Upper lobe of right lung (tissue), 1 donor: Measurements from ENCODE around the gene LUC7L2. TPM values are rescaled to one million over a fixed set of nuclear protein-coding genes. Genes with fewer than 3 reads are reported as not detected.

Source experiments
- ATAC-seq: fragments of 200-7000 bp; cut with Tn5 transposase; one replicate; pipeline ENCODE4 v1.9.1; 2020; ENCODE audit warnings: mild to moderate bottlenecking, moderate library complexity
- DNase-seq: peaks from one replicate; pipeline ENCODE4 v3.0.0-alpha.2; 2020
- H3K27ac ChIP-seq: fragments of 200-600 bp; one replicate; pipeline ENCODE4 v1.8.0; 2022
- H3K27me3 ChIP-seq: fragments of 200-600 bp; one replicate; pipeline ENCODE4 v1.8.0; 2022; ENCODE audit warnings: mild to moderate bottlenecking
- H3K36me3 ChIP-seq: fragments of 200-600 bp; one replicate; pipeline ENCODE4 v1.8.0; 2022
- H3K4me1 ChIP-seq: fragments of 200-600 bp; one replicate; pipeline ENCODE4 v1.8.0; 2022
- H3K4me3 ChIP-seq: fragments of 200-600 bp; one replicate; pipeline ENCODE4 v1.8.0; 2022; ENCODE audit warnings: mild to moderate bottlenecking
- H3K9me3 ChIP-seq: fragments of 200-600 bp; one replicate; pipeline ENCODE4 v1.8.0; 2022
- intact Hi-C: fragments of 100-400 bp; cut with DNase I; formaldehyde crosslinking; loops from one replicate; pipeline ENCODE4 v1.11.0; 2022
- total RNA-seq: library from RNA; stranded (reverse); fragmentation: NEBNext Ultra II Directional; extraction: Animal tissue kit (Norgen Biotek cat#: 25700); gene quantifications from one replicate; pipeline ENCODE4 v1.2.1, GENCODE V29; 2021
- TF ChIP-seq, protein P1 (sequence below): fragments of 200-600 bp; IDR thresholded peaks from one replicate; pipeline ENCODE4 v1.8.0; 2022; ENCODE audit warnings: antibody characterized with exemption
- donor health status: DM: no; HTN: yes; CAD: no; lungs with severe emphysema.

Gene LUC7L2
- total RNA-seq, 1 donor from 2014 or later, result 79.5 TPM

DNA sequence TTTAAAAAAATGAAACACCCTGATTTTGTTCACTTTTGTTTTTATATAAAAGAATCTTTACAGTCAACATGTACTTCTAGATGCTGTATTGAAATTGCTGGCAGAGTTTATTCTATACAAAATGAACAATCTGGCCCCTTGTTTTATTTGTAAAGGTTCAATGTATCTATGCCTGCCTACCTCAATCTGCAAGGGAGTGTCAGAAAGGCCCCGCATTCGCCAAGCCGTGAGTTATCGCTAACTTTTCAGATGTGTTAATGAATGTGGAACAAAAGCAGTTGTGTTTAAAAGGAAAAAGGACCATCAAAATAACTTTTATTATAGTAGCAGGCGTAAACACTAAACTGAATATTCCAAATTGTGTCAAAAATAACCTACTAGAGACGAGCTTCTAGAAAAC lies 14.6 kb downstream of the LUC7L2 start:
- H3K4me3 ChIP-seq, result no peak overlapping the region
- ATAC-seq (no peak), DNase-seq (no peak)
- intact Hi-C loops, result no loop called here
- peaks cover 45% of the 10 kb centered on the region for H3K36me3 ChIP-seq
- H3K4me1 ChIP-seq, result peaks cover 20% of the 10 kb centered on the region
- no peak overlapping the region for H3K27ac ChIP-seq
- H3K9me3 ChIP-seq, result no peaks in the 10 kb centered on the region
- TF ChIP-seq, protein P1, sequence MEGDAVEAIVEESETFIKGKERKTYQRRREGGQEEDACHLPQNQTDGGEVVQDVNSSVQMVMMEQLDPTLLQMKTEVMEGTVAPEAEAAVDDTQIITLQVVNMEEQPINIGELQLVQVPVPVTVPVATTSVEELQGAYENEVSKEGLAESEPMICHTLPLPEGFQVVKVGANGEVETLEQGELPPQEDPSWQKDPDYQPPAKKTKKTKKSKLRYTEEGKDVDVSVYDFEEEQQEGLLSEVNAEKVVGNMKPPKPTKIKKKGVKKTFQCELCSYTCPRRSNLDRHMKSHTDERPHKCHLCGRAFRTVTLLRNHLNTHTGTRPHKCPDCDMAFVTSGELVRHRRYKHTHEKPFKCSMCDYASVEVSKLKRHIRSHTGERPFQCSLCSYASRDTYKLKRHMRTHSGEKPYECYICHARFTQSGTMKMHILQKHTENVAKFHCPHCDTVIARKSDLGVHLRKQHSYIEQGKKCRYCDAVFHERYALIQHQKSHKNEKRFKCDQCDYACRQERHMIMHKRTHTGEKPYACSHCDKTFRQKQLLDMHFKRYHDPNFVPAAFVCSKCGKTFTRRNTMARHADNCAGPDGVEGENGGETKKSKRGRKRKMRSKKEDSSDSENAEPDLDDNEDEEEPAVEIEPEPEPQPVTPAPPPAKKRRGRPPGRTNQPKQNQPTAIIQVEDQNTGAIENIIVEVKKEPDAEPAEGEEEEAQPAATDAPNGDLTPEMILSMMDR, result no peak
- no peaks in the 10 kb centered on the region for H3K27me3 ChIP-seq

DNA sequence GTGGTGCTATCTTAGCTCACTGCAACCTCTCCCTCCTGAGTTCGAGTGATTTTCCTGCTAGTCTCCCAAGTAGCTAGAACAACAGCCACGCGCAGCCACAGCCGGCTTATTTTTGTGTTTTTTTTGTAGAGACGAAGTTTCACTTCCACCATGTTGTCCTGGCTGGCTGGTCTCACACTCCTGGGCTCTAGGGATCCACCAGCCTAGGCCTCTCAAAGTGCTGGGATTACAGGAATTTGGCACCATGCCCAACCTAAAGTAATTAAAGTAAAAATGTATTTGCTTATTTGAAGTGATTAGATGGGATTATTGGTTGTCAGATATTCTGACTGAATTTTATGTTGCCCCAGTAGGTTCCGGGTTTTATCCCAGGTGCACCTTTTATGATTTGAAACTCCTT lies 22.7 kb downstream of the LUC7L2 start:
- Histone ChIP-seq H3K9me3 (no peaks in the 10 kb centered on the region), H3K27me3 (no peaks in the 10 kb centered on the region), H3K4me3 (no peak overlapping the region), H3K36me3 (peaks cover 85% of the 10 kb centered on the region), H3K4me1 (no peaks in the 10 kb centered on the region), H3K27ac (no peak overlapping the region)
- TF ChIP-seq, protein P1, result no peak
- ATAC-seq (no peak), DNase-seq (no peak)
- intact Hi-C loops, result no loop called here

GRCh38 chr7:139384611-139385010 lies 24.9 kb downstream of the LUC7L2 start:
- H3K4me1 ChIP-seq, result no peaks in the 10 kb centered on the region
- H3K9me3 ChIP-seq, result no peaks in the 10 kb centered on the region
- no peak overlapping the region for H3K4me3 ChIP-seq
- ATAC-seq, result no peak
- intact Hi-C loops, result no loop called here
- peaks cover 76% of the 10 kb centered on the region for H3K36me3 ChIP-seq
- TF ChIP-seq, protein P1, result no peak
- DNase-seq, result no peak
- H3K27me3 ChIP-seq, result no peaks in the 10 kb centered on the region
- H3K27ac ChIP-seq, result no peak overlapping the region

DNA sequence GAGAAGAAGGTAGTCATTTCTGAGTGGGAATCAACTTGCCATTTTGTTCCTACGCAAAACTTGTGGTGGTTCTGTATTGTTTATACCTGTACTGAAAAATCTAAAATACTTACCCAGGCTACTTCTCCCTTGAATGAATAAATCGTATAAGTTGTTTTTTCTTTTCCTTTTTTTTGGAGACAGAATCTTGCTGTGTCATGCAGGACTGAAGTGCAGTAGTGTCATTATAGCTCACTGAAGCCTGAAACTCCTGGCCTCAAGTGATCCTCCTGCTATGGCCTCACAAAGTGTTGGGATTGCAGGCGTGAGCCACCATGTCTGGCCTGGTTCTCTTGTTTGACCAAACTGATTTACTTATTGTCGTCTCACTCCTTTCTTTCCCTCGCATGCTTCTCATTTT lies 27.9 kb downstream of the LUC7L2 start:
- Histone ChIP-seq H3K27me3 (no peaks in the 10 kb centered on the region), H3K4me1 (no peaks in the 10 kb centered on the region), H3K9me3 (no peaks in the 10 kb centered on the region), H3K4me3 (no peak overlapping the region), H3K27ac (no peak overlapping the region), H3K36me3 (peaks cover 70% of the 10 kb centered on the region)
- no peak for ATAC-seq
- intact Hi-C loops, result no loop called here
- TF ChIP-seq, protein P1, result no peak
- no peak for DNase-seq

- H3K9me3 ChIP-seq, result no peaks in the 10 kb centered on the region
- DNase-seq, result no peak
- no peak overlapping the region for H3K4me3 ChIP-seq
- no peaks in the 10 kb centered on the region for H3K27me3 ChIP-seq
- no peak for ATAC-seq
- H3K36me3 ChIP-seq, result peaks cover 68% of the 10 kb centered on the region
- TF ChIP-seq, protein P1, result no peak
- H3K27ac ChIP-seq, result no peak overlapping the region
- intact Hi-C loops, result no loop called here
- H3K4me1 ChIP-seq, result no peaks in the 10 kb centered on the region
Measured at GRCh38 chr7:139389091-139389490, 29.4 kb downstream of the LUC7L2 start.

GRCh38 chr7:139389774-139390173 lies 30.1 kb downstream of the LUC7L2 start:
- Histone ChIP-seq H3K4me1 (no peaks in the 10 kb centered on the region), H3K36me3 (peaks cover 63% of the 10 kb centered on the region), H3K27me3 (no peaks in the 10 kb centered on the region), H3K27ac (no peak overlapping the region), H3K4me3 (no peak overlapping the region), H3K9me3 (no peaks in the 10 kb centered on the region)
- TF ChIP-seq, protein P1, result no peak
- ATAC-seq, result no peak
- intact Hi-C loops, result no loop called here
- DNase-seq, result no peak
